HK-2 (cell line): Measurements from ENCODE around the gene RIBC2.
A peak's percentile ranks its signal among the peaks of the same experiment; 100 is the strongest.
"Not testable (repeated sequence)": the region's sequence is repeated elsewhere in the genome, so short reads cannot be mapped to it uniquely, and the experiment has no call there.

Experiments used
- DNase-seq: peaks from one replicate; pipeline ENCODE4 v3.0.0-alpha.2; 2018; ENCODE audit not compliant: unreplicated experiment

The RIBC2 gene

GRCh38 chr22:45425101-45425500, 11.6 kb downstream of the RIBC2 start:
- DNase-seq = no peak

GRCh38 chr22:45425531-45426265, 12.2 kb downstream of the RIBC2 start:
- DNase-seq = no peak

- DNase-seq = no peak
Observed at GRCh38 chr22:45426387-45426786, 12.9 kb downstream of the RIBC2 start.

GRCh38 chr22:45427114-45427513, 13.6 kb downstream of the RIBC2 start:
- no peak for DNase-seq

- no peak for DNase-seq
Observed at GRCh38 chr22:45428391-45429385, 15.2 kb downstream of the RIBC2 start.

GRCh38 chr22:45429424-45429823, 15.9 kb downstream of the RIBC2 start:
- DNase-seq = no peak

GRCh38 chr22:45429981-45430775, 16.7 kb downstream of the RIBC2 start:
- no peak for DNase-seq

GRCh38 chr22:45430871-45431270, 17.4 kb downstream of the RIBC2 start:
- no peak for DNase-seq

GRCh38 chr22:45434981-45435380, 21.5 kb downstream of the RIBC2 start:
- no peak for DNase-seq

- DNase-seq = peak; percentile 81
Observed at GRCh38 chr22:45435544-45436139, 22.1 kb downstream of the RIBC2 start.

- DNase-seq = not testable (repeated sequence)
Observed at GRCh38 chr22:45436871-45437517, 23.5 kb downstream of the RIBC2 start.

- no peak for DNase-seq
Observed at GRCh38 chr22:45438336-45438735, 24.8 kb downstream of the RIBC2 start.

- DNase-seq = not testable (repeated sequence)
Observed at GRCh38 chr22:45440688-45441087, 27.2 kb downstream of the RIBC2 start.

GRCh38 chr22:45441138-45441537, 27.6 kb downstream of the RIBC2 start:
- DNase-seq = peak; percentile 32

GRCh38 chr22:45442116-45442515, 28.6 kb downstream of the RIBC2 start:
- DNase-seq = no peak

GRCh38 chr22:45444168-45444567, 30.7 kb downstream of the RIBC2 start:
- DNase-seq = no peak

GRCh38 chr22:45445031-45445710, 31.7 kb downstream of the RIBC2 start:
- no peak for DNase-seq

- DNase-seq = no peak
Observed at GRCh38 chr22:45446216-45446615, 32.7 kb downstream of the RIBC2 start.

GRCh38 chr22:45447596-45447995, 34.1 kb downstream of the RIBC2 start:
- not testable (repeated sequence) for DNase-seq

- DNase-seq = no peak
Observed at GRCh38 chr22:45448431-45448830, 34.9 kb downstream of the RIBC2 start.
